Measurements from ENCODE around the gene RAB5IF.

Gene RAB5IF

GRCh38 chr20:36644706-36645095, 39.1 kb downstream of the RAB5IF start:
- Histone ChIP-seq H3K27ac (no peak overlapping the region), H3K27me3 (replicated peaks) (no peaks in the 10 kb centered on the region), H3K4me3 (ENCODE audit: low read depth, low read length) (no peak overlapping the region), H3K36me3 (replicated peaks) (no peaks in the 10 kb centered on the region)
- in situ Hi-C loops (cut with HindIII; ENCODE audit: low pct_ligation_motif_present, low sequenced_read_pairs), result no loop called here
- no peak for DNase-seq
- TF ChIP-seq CTCF (IDR thresholded peaks at IDR 0.05; ENCODE audit: low read depth, low read length, missing control alignments), result no peak

GRCh38 chr20:36645353-36645752, 39.8 kb downstream of the RAB5IF start:
- H3K4me3 ChIP-seq (ENCODE audit: low read depth, low read length), result no peak overlapping the region
- H3K27me3 ChIP-seq (replicated peaks), result no peaks in the 10 kb centered on the region
- no peak overlapping the region for H3K27ac ChIP-seq
- in situ Hi-C loops (cut with HindIII; ENCODE audit: low pct_ligation_motif_present, low sequenced_read_pairs), result no loop called here
- TF ChIP-seq CTCF (IDR thresholded peaks at IDR 0.05; ENCODE audit: low read depth, low read length, missing control alignments), result no peak
- DNase-seq, result no peak
- H3K36me3 ChIP-seq (replicated peaks), result no peaks in the 10 kb centered on the region

- in situ Hi-C loops (cut with HindIII; ENCODE audit: low pct_ligation_motif_present, low sequenced_read_pairs), result no loop called here
- no peaks in the 10 kb centered on the region for H3K36me3 ChIP-seq (replicated peaks)
- H3K4me3 ChIP-seq (ENCODE audit: low read depth, low read length), result no peak within 1 kb of the TSS
- H3K27ac ChIP-seq, result no peak within 1 kb of the TSS
- no peak for DNase-seq
- TF ChIP-seq CTCF (IDR thresholded peaks at IDR 0.05; ENCODE audit: low read depth, low read length, missing control alignments), result no peak
- no peaks in the 10 kb centered on the region for H3K27me3 ChIP-seq (replicated peaks)
Observed at GRCh38 chr20:36645998-36646397, 40.4 kb downstream of the RAB5IF start, which contains the start of gene SLA2. Gene SLA2 (minus strand): TSS chr20:36646196. CDS start chr20:36641335, 4,861 bp downstream.

- H3K36me3 ChIP-seq (replicated peaks), result no peaks in the 10 kb centered on the region
- in situ Hi-C loops (cut with HindIII; ENCODE audit: low pct_ligation_motif_present, low sequenced_read_pairs), result no loop called here
- H3K27me3 ChIP-seq (replicated peaks), result no peaks in the 10 kb centered on the region
- no peak for DNase-seq
- no peak for TF ChIP-seq CTCF (IDR thresholded peaks at IDR 0.05; ENCODE audit: low read depth, low read length, missing control alignments)
- H3K4me3 ChIP-seq (ENCODE audit: low read depth, low read length), result no peak overlapping the region
- H3K27ac ChIP-seq, result no peak overlapping the region
Observed at GRCh38 chr20:36646678-36647077, 41.1 kb downstream of the RAB5IF start.

- H3K27me3 ChIP-seq (replicated peaks), result no peaks in the 10 kb centered on the region
- in situ Hi-C loops (cut with HindIII; ENCODE audit: low pct_ligation_motif_present, low sequenced_read_pairs), result no loop called here
- H3K4me3 ChIP-seq (ENCODE audit: low read depth, low read length), result no peak overlapping the region
- TF ChIP-seq CTCF (IDR thresholded peaks at IDR 0.05; ENCODE audit: low read depth, low read length, missing control alignments), result no peak
- no peaks in the 10 kb centered on the region for H3K36me3 ChIP-seq (replicated peaks)
- H3K27ac ChIP-seq, result no peak overlapping the region
- DNase-seq, result no peak
Observed at GRCh38 chr20:36647196-36648121, 41.9 kb downstream of the RAB5IF start.
